Pancreas (tissue), 10 donors: Measurements from ENCODE around the gene CTCFL. TPM values are rescaled to one million over a fixed set of nuclear protein-coding genes. Genes with fewer than 3 reads are reported as not detected.
A peak's percentile ranks its signal among the peaks of the same experiment; 100 is the strongest.

Experiments
- ATAC-seq, 4 donors: fragments of 200-7000 bp; cut with Tn5 transposase; one replicate each; pipeline versions ENCODE4 v1.8.0 to v1.9.1; 2020; ENCODE audit warnings: mild to moderate bottlenecking in 4 of 4, moderate library complexity in 4 of 4
- DNase-seq, 6 donors: peaks; one replicate each; pipeline ENCODE4 v3.0.0-alpha.2; 2020
- FAIRE-seq: peaks from 2 replicates; lab custom pipeline; 2012; peaks lifted over from hg19 to GRCh38; lab: Jason Lieb, UNC
- H3K27ac ChIP-seq, 4 donors: fragments of 200-600 bp; sonication (generic); 1 replicate in 3 of 4; 2 replicates in 1 of 4; pipeline versions ENCODE4 v1.5.0 to v1.8.0; 2020
- H3K27me3 ChIP-seq, 4 donors: fragments of 200-600 bp; one replicate each; pipeline ENCODE4 v1.8.0; 2021
- H3K36me3 ChIP-seq, 3 donors: fragments of 200-600 bp; sonication (generic) in 1 of 3; one replicate each; pipeline versions ENCODE4 v1.5.0 to v1.8.0; 2020 to 2021
- H3K4me1 ChIP-seq, 3 donors: fragments of 200-600 bp; one replicate each; pipeline ENCODE4 v1.8.0; 2021
- H3K4me3 ChIP-seq, 4 donors: fragments of 200-600 bp; sonication (generic) in 2 of 4; one replicate each; pipeline versions ENCODE4 v1.5.0 to v1.8.0; 2020 to 2021
- H3K9me3 ChIP-seq, 4 donors: fragments of 200-600 bp; one replicate each; pipeline ENCODE4 v1.8.0; 2021
- WGBS, 2 donors: extraction: QIAGEN DNeasy Blood & Tissue Kit; methylation state at CpG; one replicate each; pipeline ENCODE4 v1.1.7; 2013; 5-methylcytosine and 5-hydroxymethylcytosine counted together
- intact Hi-C, 3 donors: fragments of 100-400 bp; cut with DNase I; formaldehyde crosslinking; loops; one replicate each; pipeline versions ENCODE4 v1.11.1 to v1.14.2; 2022
- polyA plus RNA-seq, 2 donors: library from polyadenylated mRNA; stranded (reverse); fragments of 200-250 nt; gene quantifications; one replicate each; pipeline ENCODE4 v1.2.3, GENCODE V29; 2013
- total RNA-seq, 6 donors: library from RNA; stranded (reverse); fragmentation: NEBNext Ultra II Directional in 4 of 6; extraction: Animal tissue kit (Norgen Biotek cat#: 25700) in 4 of 6; gene quantifications; one replicate each; pipeline versions ENCODE4 v1.2.1 to v1.2.4, GENCODE V29; 2021 to 2023
- TF ChIP-seq, protein P1 (sequence below), 4 donors: fragments of 200-600 bp; sonication (generic) in 3 of 4; IDR thresholded peaks; one replicate each; pipeline versions ENCODE4 v1.5.0 to v1.8.0; 2021; ENCODE audit warnings: antibody characterized with exemption in 4 of 4
- donor health status: healthy with polysubstance abuse.
- donor health status: DM: no; HTN: no; CAD: no; lungs with moderate emphysema.
- donor health status: DM: no; HTN: no; CAD: no.
- donor health status: control.
- donor health status: control.
- donor health status: Bipolar disorder and iron deficiency.
- donor health status: DM: yes; HTN: yes; CAD: no.
- donor health status: DM: no; HTN: no; CAD: no.
- donor health status: DM: no; HTN: no; CAD: no.
- donor health status: DM: yes; HTN: yes; CAD: no.

The CTCFL gene
- total and polyA plus RNA-seq, 8 donors = 0.16 TPM; not detected in 7

DNA sequence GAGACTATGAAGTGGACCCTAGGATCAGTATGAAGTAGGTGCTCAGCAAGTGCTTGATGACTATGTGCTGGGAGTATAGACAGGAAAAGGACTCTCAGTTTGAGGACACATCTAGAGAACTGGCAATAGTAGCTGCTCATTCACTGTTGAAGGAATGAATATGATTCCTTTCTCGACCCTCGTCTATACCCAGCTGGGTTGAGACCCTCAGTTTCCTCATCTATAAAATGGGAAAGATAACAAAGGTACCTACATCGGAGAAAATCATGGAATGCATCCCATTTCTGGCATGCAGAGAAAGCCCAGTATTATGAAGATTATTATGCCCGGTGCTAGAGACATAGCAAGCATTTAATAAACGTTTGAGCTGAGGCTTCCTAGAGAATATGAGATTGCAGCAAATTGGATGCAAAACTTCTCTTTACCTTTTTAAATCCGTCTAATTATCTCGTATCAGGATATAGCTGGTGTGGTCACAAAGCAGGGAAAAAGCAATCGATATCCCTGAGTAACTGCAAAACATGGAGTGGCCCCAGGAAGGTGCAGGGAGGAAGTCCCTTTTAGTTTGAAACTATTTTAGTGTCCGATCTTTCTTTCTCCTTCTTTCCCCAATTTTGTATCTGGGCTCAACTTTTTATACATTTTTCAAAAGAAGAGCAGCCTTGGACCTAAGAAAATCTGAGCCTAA, 33.1 kb upstream of the CTCFL start:
- ATAC-seq (no peak), DNase-seq (no peak), FAIRE-seq (no peak)
- WGBS, 2 donors = 39 to 47% methylated on average over 9 of the region's 9 CpGs
- Histone ChIP-seq H3K9me3 (no peaks in the 10 kb centered on the region), H3K27me3 (no peaks in the 10 kb centered on the region), H3K4me3 (no peak overlapping the region), H3K27ac (no peak overlapping the region), H3K4me1 (peaks cover 7 to 14% (median 9%) of the 10 kb centered on the region in 3 donors), H3K36me3 (no peaks in the 10 kb centered on the region)
- TF ChIP-seq, protein P1, sequence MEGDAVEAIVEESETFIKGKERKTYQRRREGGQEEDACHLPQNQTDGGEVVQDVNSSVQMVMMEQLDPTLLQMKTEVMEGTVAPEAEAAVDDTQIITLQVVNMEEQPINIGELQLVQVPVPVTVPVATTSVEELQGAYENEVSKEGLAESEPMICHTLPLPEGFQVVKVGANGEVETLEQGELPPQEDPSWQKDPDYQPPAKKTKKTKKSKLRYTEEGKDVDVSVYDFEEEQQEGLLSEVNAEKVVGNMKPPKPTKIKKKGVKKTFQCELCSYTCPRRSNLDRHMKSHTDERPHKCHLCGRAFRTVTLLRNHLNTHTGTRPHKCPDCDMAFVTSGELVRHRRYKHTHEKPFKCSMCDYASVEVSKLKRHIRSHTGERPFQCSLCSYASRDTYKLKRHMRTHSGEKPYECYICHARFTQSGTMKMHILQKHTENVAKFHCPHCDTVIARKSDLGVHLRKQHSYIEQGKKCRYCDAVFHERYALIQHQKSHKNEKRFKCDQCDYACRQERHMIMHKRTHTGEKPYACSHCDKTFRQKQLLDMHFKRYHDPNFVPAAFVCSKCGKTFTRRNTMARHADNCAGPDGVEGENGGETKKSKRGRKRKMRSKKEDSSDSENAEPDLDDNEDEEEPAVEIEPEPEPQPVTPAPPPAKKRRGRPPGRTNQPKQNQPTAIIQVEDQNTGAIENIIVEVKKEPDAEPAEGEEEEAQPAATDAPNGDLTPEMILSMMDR (IDR thresholded peaks at IDR 0.05) = no peak
- intact Hi-C loops = no loop called here

DNA sequence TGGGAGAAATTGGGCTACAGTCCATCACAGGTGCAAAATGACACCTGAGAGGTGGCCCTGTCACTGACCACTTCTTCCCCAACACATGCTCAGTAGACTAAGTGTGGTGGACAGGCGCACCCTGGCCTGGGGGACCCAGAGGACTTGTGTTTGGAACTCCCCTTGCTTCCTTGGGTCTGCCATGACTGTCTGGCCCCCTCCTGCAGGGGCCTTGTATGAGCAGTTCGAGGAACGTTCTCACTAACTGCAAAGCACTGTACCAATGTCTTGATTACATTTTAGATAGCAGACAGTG, 32.0 kb upstream of the CTCFL start:
- TF ChIP-seq, protein P1 (IDR thresholded peaks at IDR 0.05) = no peak
- H3K27me3 ChIP-seq = no peaks in the 10 kb centered on the region
- H3K36me3 ChIP-seq = no peaks in the 10 kb centered on the region
- intact Hi-C loops = no loop called here
- no peak overlapping the region for H3K4me3 ChIP-seq
- no peak for FAIRE-seq
- H3K4me1 ChIP-seq = peaks cover 7 to 14% (median 9%) of the 10 kb centered on the region in 3 donors
- H3K9me3 ChIP-seq = no peaks in the 10 kb centered on the region
- WGBS, 2 donors = 55 to 63% methylated on average over 3 of the region's 3 CpGs
- no peak for ATAC-seq
- no peak for DNase-seq
- H3K27ac ChIP-seq = no peak overlapping the region

DNA sequence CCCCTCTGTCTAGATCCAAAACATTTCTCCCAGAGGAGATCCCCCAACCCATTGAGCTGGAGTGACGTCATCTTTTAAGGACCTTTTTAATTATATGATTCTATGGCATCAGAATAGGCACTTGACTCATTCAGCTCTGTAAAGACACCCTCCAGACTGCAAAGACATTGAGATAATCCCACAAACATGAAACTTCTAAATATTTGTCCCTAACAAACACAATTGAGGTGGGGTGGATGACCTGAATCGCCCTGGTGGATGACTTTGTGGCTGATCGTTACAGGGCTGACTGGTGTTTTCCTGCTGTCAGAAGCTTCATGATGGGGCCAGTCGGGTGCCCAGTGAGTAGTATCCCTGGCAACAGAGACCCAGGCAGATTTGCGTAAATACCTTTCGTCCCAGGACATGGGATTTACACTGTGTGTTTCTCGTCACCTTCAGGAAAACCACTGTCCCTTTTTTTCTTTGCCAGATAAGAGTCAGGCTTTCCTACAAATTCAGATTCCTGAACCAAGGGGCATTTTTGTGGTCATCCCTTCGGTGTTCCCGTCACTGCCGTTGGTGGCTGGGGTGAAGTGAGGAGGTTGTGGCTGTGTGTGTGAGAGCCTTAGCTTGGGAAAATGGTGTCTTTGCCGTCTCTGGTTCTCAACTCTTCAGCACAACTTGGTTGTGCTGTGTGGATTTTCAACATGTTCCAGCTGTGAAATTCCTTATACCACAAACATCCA, 30.7 kb upstream of the CTCFL start:
- intact Hi-C loops = no loop called here
- DNase-seq = no peak
- TF ChIP-seq, protein P1 (IDR thresholded peaks at IDR 0.05) = no peak
- Histone ChIP-seq H3K4me3 (no peak overlapping the region), H3K27me3 (no peaks in the 10 kb centered on the region), H3K9me3 (no peaks in the 10 kb centered on the region), H3K36me3 (no peaks in the 10 kb centered on the region), H3K4me1 (peaks cover 0 to 4% (median 3%) of the 10 kb centered on the region in 3 donors), H3K27ac (no peak overlapping the region)
- FAIRE-seq = no peak
- no peak for ATAC-seq
- WGBS, 2 donors = 51 to 63% methylated on average over 11 of the region's 11 CpGs

DNA sequence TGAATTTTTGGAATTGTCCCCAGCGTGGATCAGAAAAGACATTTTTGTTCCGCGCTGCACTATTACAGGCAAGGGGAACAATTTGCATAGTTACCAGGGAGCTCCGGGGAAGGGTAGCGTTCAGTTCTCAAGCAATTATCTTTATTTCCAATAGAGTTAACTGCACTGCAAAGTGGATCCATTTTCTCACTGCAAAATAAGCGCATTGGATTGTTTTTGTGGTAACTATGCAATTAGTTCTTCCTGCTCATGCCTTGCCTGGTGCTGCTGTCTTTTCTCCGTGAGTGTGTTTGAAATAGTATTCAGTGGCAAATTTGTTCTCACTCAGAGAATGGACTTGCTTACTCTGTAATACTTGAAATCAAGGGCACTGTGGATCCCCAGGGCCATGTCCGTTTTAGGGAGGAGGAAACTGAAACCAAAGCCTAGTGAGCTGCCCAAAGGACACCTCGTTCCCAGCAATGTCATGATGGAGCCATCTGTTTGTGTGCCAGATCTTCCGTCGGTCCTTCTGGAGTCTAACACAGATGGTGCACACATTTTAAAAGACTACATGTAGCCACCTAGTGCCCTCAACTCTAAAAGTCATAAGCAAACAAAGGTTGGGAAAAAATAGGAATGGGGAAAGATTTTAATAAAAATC, 28.6 kb upstream of the CTCFL start:
- TF ChIP-seq, protein P1 (IDR thresholded peaks at IDR 0.05) = no peak
- no peaks in the 10 kb centered on the region for H3K36me3 ChIP-seq
- no peaks in the 10 kb centered on the region for H3K9me3 ChIP-seq
- intact Hi-C loops = no loop called here
- WGBS, 2 donors = 69 to 75% methylated on average over 11 of the region's 11 CpGs
- H3K27me3 ChIP-seq = no peaks in the 10 kb centered on the region
- peak in 2 of 4 donors; percentile 42 to 61 for ATAC-seq
- no peaks in the 10 kb centered on the region for H3K4me1 ChIP-seq
- H3K4me3 ChIP-seq = no peak overlapping the region
- no peak for FAIRE-seq
- no peak for DNase-seq
- no peak overlapping the region for H3K27ac ChIP-seq
